GM12873 (cell line): ENCODE data around the gene PROK1.

Experiments used
- TF ChIP-seq, protein P1 (sequence below): IDR thresholded peaks from 2 replicates; pipeline ENCODE4 v1.5.1; 2012; ENCODE audit warnings: low read depth, mild to moderate bottlenecking, moderate library complexity, low read length, control low read depth; ENCODE audit not compliant: insufficient read depth; ENCODE audit errors: missing control alignments

The PROK1 gene

GRCh38 chr1:110428946-110429345, 22.0 kb upstream of the PROK1 start:
- TF ChIP-seq, protein P1, sequence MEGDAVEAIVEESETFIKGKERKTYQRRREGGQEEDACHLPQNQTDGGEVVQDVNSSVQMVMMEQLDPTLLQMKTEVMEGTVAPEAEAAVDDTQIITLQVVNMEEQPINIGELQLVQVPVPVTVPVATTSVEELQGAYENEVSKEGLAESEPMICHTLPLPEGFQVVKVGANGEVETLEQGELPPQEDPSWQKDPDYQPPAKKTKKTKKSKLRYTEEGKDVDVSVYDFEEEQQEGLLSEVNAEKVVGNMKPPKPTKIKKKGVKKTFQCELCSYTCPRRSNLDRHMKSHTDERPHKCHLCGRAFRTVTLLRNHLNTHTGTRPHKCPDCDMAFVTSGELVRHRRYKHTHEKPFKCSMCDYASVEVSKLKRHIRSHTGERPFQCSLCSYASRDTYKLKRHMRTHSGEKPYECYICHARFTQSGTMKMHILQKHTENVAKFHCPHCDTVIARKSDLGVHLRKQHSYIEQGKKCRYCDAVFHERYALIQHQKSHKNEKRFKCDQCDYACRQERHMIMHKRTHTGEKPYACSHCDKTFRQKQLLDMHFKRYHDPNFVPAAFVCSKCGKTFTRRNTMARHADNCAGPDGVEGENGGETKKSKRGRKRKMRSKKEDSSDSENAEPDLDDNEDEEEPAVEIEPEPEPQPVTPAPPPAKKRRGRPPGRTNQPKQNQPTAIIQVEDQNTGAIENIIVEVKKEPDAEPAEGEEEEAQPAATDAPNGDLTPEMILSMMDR = no peak

DNA sequence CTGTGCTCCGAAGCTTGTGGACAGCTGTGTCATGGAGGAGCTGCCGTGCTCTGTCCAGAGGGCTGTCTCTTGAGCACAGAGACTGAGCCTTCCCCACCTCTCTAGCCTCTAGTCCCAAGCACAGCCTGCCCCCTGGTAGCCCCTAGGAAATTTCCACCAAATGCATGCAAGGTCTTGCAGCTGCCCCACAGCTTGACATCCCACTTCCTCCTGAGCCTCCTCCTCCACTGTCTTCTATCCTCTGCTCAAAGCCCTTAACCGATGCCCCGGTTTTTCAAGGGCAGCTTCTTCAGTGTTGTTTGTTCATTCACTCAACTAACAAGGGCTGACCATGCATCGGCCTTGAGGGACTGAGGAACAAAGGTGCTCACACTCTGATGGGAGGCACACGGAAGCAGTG, 20.6 kb upstream of the PROK1 start:
- TF ChIP-seq, protein P1 = no peak

- TF ChIP-seq, protein P1 = no peak
Measured at GRCh38 chr1:110430901-110431300, 20.0 kb upstream of the PROK1 start.

- TF ChIP-seq, protein P1 = no peak
Measured at GRCh38 chr1:110433213-110433612, 17.7 kb upstream of the PROK1 start.

DNA sequence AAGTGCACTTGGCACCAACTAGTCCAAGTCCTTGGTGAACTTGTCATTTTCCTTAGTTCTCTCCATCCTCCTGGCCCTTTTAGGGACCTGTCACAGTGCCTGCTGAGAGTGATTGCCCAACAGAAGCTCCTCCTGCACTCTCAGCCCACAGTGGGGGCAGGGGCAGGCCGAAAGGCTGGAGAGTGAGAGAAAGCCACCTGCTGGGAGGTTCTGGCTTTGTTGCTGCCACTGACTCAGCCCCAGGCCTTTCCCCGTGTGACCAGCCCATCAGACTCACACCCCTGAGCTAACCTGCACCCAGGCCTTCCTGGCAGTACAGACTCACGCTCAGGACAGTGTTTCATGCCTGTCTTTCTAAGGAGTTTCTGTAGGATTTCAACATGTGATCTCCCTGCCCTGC, 17.1 kb upstream of the PROK1 start:
- TF ChIP-seq, protein P1 = peak; percentile 24

GRCh38 chr1:110434946-110435345, 16.0 kb upstream of the PROK1 start:
- TF ChIP-seq, protein P1 = no peak

GRCh38 chr1:110436635-110437034, 14.3 kb upstream of the PROK1 start:
- TF ChIP-seq, protein P1 = no peak
